ENCODE results near the gene AIFM3.

DNA sequence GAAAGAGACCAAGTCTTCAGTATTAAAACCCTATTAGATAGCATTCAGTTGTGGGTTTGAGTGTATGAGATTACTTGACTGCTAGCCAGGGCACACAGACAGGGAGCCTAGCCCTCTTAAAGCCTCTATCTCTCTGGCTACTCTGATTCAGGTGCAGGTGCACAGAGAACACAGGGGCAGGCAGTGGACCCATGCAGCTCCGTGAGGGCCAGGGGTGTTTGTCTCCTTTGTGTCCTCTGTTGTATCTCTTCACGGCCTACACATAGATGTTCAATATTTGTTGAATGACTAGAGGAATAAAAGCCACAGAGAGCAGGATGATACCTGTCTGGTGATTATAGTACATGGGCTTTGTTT is 21.5 kb upstream of the AIFM3 start:
- TF ChIP-seq, protein P1, sequence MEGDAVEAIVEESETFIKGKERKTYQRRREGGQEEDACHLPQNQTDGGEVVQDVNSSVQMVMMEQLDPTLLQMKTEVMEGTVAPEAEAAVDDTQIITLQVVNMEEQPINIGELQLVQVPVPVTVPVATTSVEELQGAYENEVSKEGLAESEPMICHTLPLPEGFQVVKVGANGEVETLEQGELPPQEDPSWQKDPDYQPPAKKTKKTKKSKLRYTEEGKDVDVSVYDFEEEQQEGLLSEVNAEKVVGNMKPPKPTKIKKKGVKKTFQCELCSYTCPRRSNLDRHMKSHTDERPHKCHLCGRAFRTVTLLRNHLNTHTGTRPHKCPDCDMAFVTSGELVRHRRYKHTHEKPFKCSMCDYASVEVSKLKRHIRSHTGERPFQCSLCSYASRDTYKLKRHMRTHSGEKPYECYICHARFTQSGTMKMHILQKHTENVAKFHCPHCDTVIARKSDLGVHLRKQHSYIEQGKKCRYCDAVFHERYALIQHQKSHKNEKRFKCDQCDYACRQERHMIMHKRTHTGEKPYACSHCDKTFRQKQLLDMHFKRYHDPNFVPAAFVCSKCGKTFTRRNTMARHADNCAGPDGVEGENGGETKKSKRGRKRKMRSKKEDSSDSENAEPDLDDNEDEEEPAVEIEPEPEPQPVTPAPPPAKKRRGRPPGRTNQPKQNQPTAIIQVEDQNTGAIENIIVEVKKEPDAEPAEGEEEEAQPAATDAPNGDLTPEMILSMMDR (IDR thresholded peaks at IDR 0.05) = no peak
- TF ChIP-seq POLR2AphosphoS5 (IDR thresholded peaks at IDR 0.05) (no peak), POLR2A (IDR thresholded peaks at IDR 0.05) (no peak)

Data from transverse colon (tissue), 4 donors.